Lung (tissue), 12 donors: ENCODE results near the gene ATP6V0D1. TPM values are rescaled to one million over a fixed set of nuclear protein-coding genes. Genes with fewer than 3 reads are reported as not detected.

Experiments
- ATAC-seq: fragments of 200-7000 bp; cut with Tn5 transposase; one replicate; pipeline ENCODE4 v1.9.1; 2020; ENCODE audit warnings: moderate number of reproducible peaks; ENCODE audit not compliant: insufficient read depth, low FRiP score
- DNase-seq, 3 donors: peaks; one replicate each; pipeline ENCODE4 v3.0.0-alpha.2; 2013 to 2017
- H3K27ac ChIP-seq, 2 donors: one replicate each; pipeline ENCODE4 v1.5.1; 2013; ENCODE audit warnings: mild to moderate bottlenecking in 2 of 2, moderate library complexity in 2 of 2, control low read depth in 1 of 2, inconsistent platforms in 1 of 2, low read depth in 1 of 2, low read length in 1 of 2
- H3K27me3 ChIP-seq, 3 donors: one replicate each; pipeline ENCODE4 v1.5.1; 2013; ENCODE audit warnings: low read length in 2 of 3; ENCODE audit not compliant: control insufficient read depth in 3 of 3, insufficient read depth in 3 of 3
- H3K36me3 ChIP-seq, 4 donors: one replicate each; pipeline ENCODE4 v1.5.1; 2013; ENCODE audit warnings: low read length in 4 of 4, mild to moderate bottlenecking in 1 of 4, moderate library complexity in 1 of 4; ENCODE audit not compliant: control insufficient read depth in 4 of 4, insufficient read depth in 4 of 4
- H3K4me1 ChIP-seq, 5 donors: one replicate each; pipeline ENCODE4 v1.5.1; 2013; ENCODE audit warnings: low read length in 5 of 5, mild to moderate bottlenecking in 2 of 5, moderate library complexity in 1 of 5; ENCODE audit not compliant: control insufficient read depth in 5 of 5, insufficient read depth in 5 of 5
- H3K4me3 ChIP-seq: one replicate; pipeline ENCODE4 v1.5.1; 2013; ENCODE audit warnings: mild to moderate bottlenecking, control low read depth, moderate library complexity
- H3K9ac ChIP-seq, 2 donors: one replicate each; pipeline ENCODE4 v1.5.1; 2013; ENCODE audit warnings: low read length in 2 of 2, control low read depth in 1 of 2; ENCODE audit not compliant: insufficient read depth in 1 of 2
- H3K9me3 ChIP-seq, 4 donors: one replicate each; pipeline ENCODE4 v1.5.1; 2013; ENCODE audit warnings: low read length in 3 of 4, mild to moderate bottlenecking in 1 of 4, moderate library complexity in 1 of 4; ENCODE audit not compliant: control insufficient read depth in 4 of 4, insufficient read depth in 3 of 4
- WGBS, 2 donors: extraction: QIAGEN DNeasy Blood & Tissue Kit; methylation state at CpG; one replicate each; pipeline ENCODE4 v1.1.7; 2013; 5-methylcytosine and 5-hydroxymethylcytosine counted together
- polyA plus RNA-seq, 2 donors: library from polyadenylated mRNA; stranded (reverse); fragments of 200-250 nt; gene quantifications; one replicate each; pipeline ENCODE4 v1.2.1, GENCODE V29; 2013
- total RNA-seq, 2 donors: library from RNA; depleted of rRNA in 1 of 2; stranded (reverse); fragments of >200 nt in 1 of 2; gene quantifications; one replicate each; pipeline ENCODE4 v1.2.1, GENCODE V29; 2014 to 2021
- TF ChIP-seq, protein P1 (sequence below): IDR thresholded peaks from 2 replicates; pipeline ENCODE4 v1.5.1; 2012; ENCODE audit warnings: mild to moderate bottlenecking; ENCODE audit errors: control extremely low read depth, extremely low read depth
- donor health status: control.
- donor health status: control.
- donor health status: Bipolar disorder and iron deficiency.
- donor health status: healthy.
- donor health status: DM: yes; HTN: yes; CAD: no.

Gene ATP6V0D1
- total and polyA plus RNA-seq, 4 donors: 39.6 to 249 (median 136) TPM

DNA sequence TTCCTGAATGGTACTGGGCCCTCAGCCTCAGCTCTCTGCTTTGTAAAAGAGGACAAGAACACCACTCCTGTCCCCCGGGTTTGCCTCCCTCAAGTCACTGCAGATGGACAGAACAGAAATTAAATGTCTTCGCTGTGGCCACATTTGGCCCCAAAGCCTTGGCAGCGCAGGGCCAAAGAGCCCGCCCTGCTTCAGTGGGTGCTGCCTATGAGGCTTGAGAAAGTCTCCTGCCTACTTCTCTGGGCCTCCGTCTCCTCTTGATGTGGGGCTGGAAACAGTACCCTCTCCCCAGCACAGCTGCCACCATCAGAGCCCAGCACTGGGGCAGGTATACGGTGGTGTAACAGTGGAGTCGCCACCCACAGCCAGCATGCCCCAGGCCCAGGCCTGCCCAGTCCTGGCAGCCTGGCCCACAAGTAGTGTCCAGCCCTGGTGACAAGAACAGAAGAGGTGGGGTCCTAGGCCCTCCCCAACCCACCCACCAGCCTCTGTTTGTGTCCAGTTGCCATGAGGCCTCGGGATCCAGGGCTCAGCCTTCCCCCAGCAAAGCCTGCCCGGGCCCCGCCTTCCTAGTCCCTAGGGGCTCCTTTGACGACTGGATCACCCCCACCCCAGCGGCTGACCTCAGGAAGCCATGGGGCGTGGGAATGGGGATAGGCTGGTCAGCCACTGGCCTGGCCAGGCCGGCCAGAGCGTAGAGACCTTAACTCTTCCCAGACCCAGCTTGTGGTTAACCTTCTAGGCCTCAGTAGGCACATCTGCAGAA lies 83.7 kb downstream of the ATP6V0D1 start:
- no peaks in the 10 kb centered on the region for H3K9me3 ChIP-seq
- peak overlapping the region; percentile 50 to 62 for H3K27ac ChIP-seq
- peaks cover 0 to 9% (median 4%) of the 10 kb centered on the region in 3 donors for H3K27me3 ChIP-seq
- TF ChIP-seq, protein P1, sequence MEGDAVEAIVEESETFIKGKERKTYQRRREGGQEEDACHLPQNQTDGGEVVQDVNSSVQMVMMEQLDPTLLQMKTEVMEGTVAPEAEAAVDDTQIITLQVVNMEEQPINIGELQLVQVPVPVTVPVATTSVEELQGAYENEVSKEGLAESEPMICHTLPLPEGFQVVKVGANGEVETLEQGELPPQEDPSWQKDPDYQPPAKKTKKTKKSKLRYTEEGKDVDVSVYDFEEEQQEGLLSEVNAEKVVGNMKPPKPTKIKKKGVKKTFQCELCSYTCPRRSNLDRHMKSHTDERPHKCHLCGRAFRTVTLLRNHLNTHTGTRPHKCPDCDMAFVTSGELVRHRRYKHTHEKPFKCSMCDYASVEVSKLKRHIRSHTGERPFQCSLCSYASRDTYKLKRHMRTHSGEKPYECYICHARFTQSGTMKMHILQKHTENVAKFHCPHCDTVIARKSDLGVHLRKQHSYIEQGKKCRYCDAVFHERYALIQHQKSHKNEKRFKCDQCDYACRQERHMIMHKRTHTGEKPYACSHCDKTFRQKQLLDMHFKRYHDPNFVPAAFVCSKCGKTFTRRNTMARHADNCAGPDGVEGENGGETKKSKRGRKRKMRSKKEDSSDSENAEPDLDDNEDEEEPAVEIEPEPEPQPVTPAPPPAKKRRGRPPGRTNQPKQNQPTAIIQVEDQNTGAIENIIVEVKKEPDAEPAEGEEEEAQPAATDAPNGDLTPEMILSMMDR: no peak
- ATAC-seq: no peak
- H3K4me3 ChIP-seq: no peak overlapping the region
- peaks cover 0 to 52% (median 26%) of the 10 kb centered on the region in 5 donors for H3K4me1 ChIP-seq
- DNase-seq: peak in 2 of 3 donors; percentile 21 to 26
- no peaks in the 10 kb centered on the region for H3K36me3 ChIP-seq
- 78 to 82% methylated on average over 15 of the region's 15 CpGs for WGBS, 2 donors
- H3K9ac ChIP-seq: peak overlapping the region in 1 of 2 donors; percentile 34

DNA sequence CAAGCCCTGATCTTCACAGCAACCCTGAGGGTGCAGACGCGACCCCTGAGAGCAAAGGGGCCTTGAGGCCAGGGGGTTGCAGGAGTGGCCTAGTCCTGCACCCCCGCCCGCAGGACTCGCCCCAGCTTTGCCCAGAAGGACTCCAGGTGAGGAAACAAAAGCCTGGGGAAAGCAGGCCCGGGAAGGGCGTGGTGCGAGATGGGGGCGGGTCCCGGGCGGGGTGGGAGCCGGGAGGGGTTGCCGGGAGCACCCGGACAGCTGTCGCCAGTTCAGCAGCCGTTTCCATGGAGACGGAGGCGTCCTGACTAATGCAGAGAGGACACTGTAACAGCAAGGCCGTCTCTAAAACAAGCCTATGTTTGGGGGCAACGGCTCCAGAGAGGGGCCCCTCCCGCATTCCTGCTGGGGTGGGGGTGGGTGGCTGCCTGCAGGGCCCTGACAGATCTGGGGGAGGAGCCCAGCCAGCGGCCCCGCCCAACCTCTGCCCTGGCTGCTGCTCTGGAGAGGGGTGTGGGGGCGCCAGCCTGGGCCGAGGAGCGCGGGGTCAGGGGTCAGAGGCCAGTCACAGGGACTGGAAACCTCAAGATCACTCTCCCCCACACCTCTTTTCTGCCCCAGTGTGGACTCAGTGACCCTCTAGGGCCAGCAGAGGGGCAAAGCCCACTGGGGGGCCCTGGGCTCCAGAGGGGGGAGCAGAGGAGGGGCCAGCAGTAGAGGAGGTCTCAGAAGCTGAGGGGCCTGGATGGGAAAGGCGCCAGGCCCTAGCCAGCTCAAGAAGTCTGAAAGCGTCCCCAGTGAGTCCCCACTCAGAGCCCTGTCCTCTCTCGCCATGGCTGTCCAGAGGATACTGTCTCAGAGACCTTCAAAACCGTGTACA lies 84.6 kb downstream of the ATP6V0D1 start:
- Histone ChIP-seq H3K9me3 (no peaks in the 10 kb centered on the region), H3K36me3 (no peaks in the 10 kb centered on the region), H3K4me1 (peaks cover 0 to 54% (median 30%) of the 10 kb centered on the region in 5 donors), H3K27ac (peak overlapping the region; percentile 50 to 62), H3K9ac (peak overlapping the region in 1 of 2 donors; percentile 34), H3K4me3 (no peak overlapping the region), H3K27me3 (peaks cover 0 to 9% (median 4%) of the 10 kb centered on the region in 3 donors)
- WGBS, 2 donors: 40 to 58% methylated on average over 29 to 31 of the region's 31 CpGs
- TF ChIP-seq, protein P1: no peak
- peak; percentile 33 for ATAC-seq
- DNase-seq: peak; percentile 94 to 95 (median 95)

- H3K27me3 ChIP-seq: peaks cover 0 to 9% (median 4%) of the 10 kb centered on the region in 3 donors
- ATAC-seq (no peak), DNase-seq (no peak)
- H3K27ac ChIP-seq: peak overlapping the region in 1 of 2 donors; percentile 42
- H3K9me3 ChIP-seq: no peaks in the 10 kb centered on the region
- TF ChIP-seq, protein P1: no peak
- no peak overlapping the region for H3K9ac ChIP-seq
- H3K4me3 ChIP-seq: no peak overlapping the region
- WGBS, 2 donors: 84 to 93% methylated on average over 13 of the region's 13 CpGs
- H3K36me3 ChIP-seq: no peaks in the 10 kb centered on the region
- H3K4me1 ChIP-seq: peaks cover 0 to 57% (median 30%) of the 10 kb centered on the region in 5 donors
Measured at GRCh38 chr16:67395458-67396158, 85.3 kb downstream of the ATP6V0D1 start.
